Adrenal gland (tissue), 12 donors: Measurements from ENCODE around the gene MDH1. TPM values are rescaled to one million over a fixed set of nuclear protein-coding genes. Genes with fewer than 3 reads are reported as not detected.
"Not testable (repeated sequence)": the region's sequence is repeated elsewhere in the genome, so short reads cannot be mapped to it uniquely, and the experiment has no call there.

ENCODE experiments used
- DNase-seq, 7 donors: peaks; one replicate each; pipeline ENCODE4 v3.0.0-alpha.2; 2019 to 2020
- H3K27ac ChIP-seq, 5 donors: fragments of 200-600 bp; sonication (generic) in 4 of 5; 1 replicate in 3 of 5; 2 replicates in 2 of 5; pipeline versions ENCODE4 v1.5.1 to v1.8.0; 2016 to 2020; ENCODE audit warnings: mild to moderate bottlenecking in 1 of 5
- H3K27me3 ChIP-seq: fragments of 200-600 bp; 2 replicates; pipeline ENCODE4 v1.8.0; 2021
- H3K36me3 ChIP-seq, 2 donors: fragments of 200-600 bp; replicated peaks in 1 of 2; 1 replicate in 1 of 2; 2 replicates in 1 of 2; pipeline versions ENCODE4 v1.5.1 to v1.8.0; 2018 to 2022
- H3K4me1 ChIP-seq, 2 donors: fragments of 200-600 bp; replicated peaks in 1 of 2; 1 replicate in 1 of 2; 2 replicates in 1 of 2; pipeline versions ENCODE4 v1.5.1 to v1.8.0; 2018 to 2021
- H3K4me3 ChIP-seq, 4 donors: fragments of 200-600 bp; sonication (generic) in 3 of 4; one replicate each; pipeline ENCODE4 v1.5.1; 2016 to 2018
- H3K9me3 ChIP-seq, 3 donors: fragments of 200-600 bp; sonication (generic) in 1 of 3; replicated peaks in 1 of 3; 1 replicate in 2 of 3; 2 replicates in 1 of 3; pipeline versions ENCODE4 v1.5.1 to v1.8.0; 2016 to 2021
- POLR2A ChIP-seq, 2 donors: fragments of 450-650 bp; IDR thresholded peaks; one replicate each; pipeline ENCODE4 v1.6.1; 2017; ENCODE audit warnings: antibody characterized with exemption in 2 of 2, mild to moderate bottlenecking in 2 of 2, moderate library complexity in 1 of 2
- WGBS, 4 donors: extraction: QIAGEN DNeasy Blood & Tissue Kit in 2 of 4; methylation state at CpG; one replicate each; pipeline versions ENCODE4 v1.1.5 to v1.1.7; 2013 to 2017; 5-methylcytosine and 5-hydroxymethylcytosine counted together
- intact Hi-C, 2 donors: fragments of 100-400 bp; cut with DNase I; formaldehyde crosslinking; loops; one replicate each; pipeline versions ENCODE4 v1.14.1 to v1.15.0; 2022 to 2023
- polyA plus RNA-seq, 3 donors: library from polyadenylated mRNA; stranded (reverse); fragments of 200-250 nt in 2 of 3; fragments of 350-450 nt in 1 of 3; fragmentation: Illumina TruSeq in 1 of 3; extraction: RNeasy Lipid Tissue Mini Kit (QIAGEN cat#74804) in 1 of 3; gene quantifications; one replicate each; pipeline ENCODE4 v1.2.3, GENCODE V29; 2013 to 2014
- total RNA-seq, 9 donors: library from RNA; depleted of rRNA in 4 of 9; stranded (reverse); fragments of >200 nt in 4 of 9; fragments of 120-200 nt in 1 of 9; fragmentation: NEBNext Ultra II Directional in 1 of 9; extraction: Animal tissue kit (Norgen Biotek cat#: 25700) in 1 of 9; gene quantifications; one replicate each; pipeline versions ENCODE4 v1.1.0 to v1.2.4, GENCODE V29; 2013 to 2023
- TF ChIP-seq, protein P1 (sequence below), 6 experiments: fragments of 450-650 bp in 4 of 6; fragments of 200-600 bp in 2 of 6; sonication (generic) in 1 of 6; IDR thresholded peaks; 1 replicate in 5 of 6; 2 replicates in 1 of 6; pipeline versions ENCODE4 v1.5.1 to v1.8.0; 2016 to 2021; ENCODE audit warnings: antibody characterized with exemption in 6 of 6, mild to moderate bottlenecking in 2 of 6, moderate library complexity in 1 of 6
- donor health status: healthy with polysubstance abuse.
- donor health status: Bipolar disorder and iron deficiency.
- donor health status: DM: yes; HTN: yes; CAD: no.
- donor health status: DM: no; HTN: no; CAD: no.
- donor health status: DM: no; HTN: no; CAD: no.
- donor health status: DM: yes; HTN: yes; CAD: no.

Gene MDH1
- total and polyA plus RNA-seq, 12 donors: 184 to 477 (median 287) TPM

DNA sequence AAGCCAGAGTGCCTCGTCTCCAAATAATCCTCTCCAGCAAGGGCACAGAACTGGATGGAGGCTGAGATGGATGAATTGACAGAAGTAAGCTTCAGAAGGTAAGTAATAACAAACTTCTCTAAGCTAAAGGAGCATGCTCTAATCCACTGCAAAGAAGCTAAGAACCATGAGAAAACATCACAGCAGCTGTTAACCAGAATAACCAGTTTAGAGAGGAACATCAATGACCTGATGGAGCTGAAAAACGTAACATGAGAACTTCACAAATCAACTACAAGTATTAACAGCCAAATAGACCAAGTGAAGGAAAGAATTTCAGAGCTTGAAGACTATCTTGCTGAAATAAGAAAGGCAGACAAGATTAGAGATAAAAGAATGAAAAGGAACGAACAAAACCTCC lies 32.8 kb upstream of the MDH1 start:
- intact Hi-C loops: no loop called here
- no peaks in the 10 kb centered on the region for H3K27me3 ChIP-seq
- H3K27ac ChIP-seq: no peak overlapping the region
- H3K36me3 ChIP-seq: no peaks in the 10 kb centered on the region
- TF ChIP-seq POLR2A (IDR thresholded peaks at IDR 0.05): no peak
- TF ChIP-seq, protein P1, sequence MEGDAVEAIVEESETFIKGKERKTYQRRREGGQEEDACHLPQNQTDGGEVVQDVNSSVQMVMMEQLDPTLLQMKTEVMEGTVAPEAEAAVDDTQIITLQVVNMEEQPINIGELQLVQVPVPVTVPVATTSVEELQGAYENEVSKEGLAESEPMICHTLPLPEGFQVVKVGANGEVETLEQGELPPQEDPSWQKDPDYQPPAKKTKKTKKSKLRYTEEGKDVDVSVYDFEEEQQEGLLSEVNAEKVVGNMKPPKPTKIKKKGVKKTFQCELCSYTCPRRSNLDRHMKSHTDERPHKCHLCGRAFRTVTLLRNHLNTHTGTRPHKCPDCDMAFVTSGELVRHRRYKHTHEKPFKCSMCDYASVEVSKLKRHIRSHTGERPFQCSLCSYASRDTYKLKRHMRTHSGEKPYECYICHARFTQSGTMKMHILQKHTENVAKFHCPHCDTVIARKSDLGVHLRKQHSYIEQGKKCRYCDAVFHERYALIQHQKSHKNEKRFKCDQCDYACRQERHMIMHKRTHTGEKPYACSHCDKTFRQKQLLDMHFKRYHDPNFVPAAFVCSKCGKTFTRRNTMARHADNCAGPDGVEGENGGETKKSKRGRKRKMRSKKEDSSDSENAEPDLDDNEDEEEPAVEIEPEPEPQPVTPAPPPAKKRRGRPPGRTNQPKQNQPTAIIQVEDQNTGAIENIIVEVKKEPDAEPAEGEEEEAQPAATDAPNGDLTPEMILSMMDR (IDR thresholded peaks at IDR 0.05): no peak
- H3K4me1 ChIP-seq: peaks cover 12 to 13% of the 10 kb centered on the region in 2 donors
- DNase-seq: no peak
- H3K9me3 ChIP-seq: no peaks in the 10 kb centered on the region
- no peak overlapping the region for H3K4me3 ChIP-seq
- 90 to 95% (median 95%) methylated on average over 3 of the region's 3 CpGs for WGBS, 4 donors

DNA sequence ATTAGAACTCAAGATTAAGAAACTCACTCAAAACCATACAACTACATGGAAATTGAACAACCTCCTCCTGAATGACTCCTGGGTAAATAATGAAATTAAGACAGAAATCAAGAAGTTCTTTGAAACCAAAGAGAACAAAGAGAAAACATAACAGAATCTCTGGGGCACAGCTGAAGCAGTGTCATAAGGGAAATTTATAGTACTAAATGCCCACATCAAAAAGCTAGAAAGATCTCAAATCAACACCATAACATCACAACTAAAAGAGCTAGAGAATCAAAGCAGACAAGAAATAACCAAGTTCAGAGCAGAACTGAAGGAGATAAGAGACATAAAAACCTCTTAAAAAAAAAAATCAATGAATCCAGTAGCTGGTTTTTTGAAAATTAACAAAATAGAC lies 30.9 kb upstream of the MDH1 start:
- H3K9me3 ChIP-seq, intact Hi-C loops, H3K27ac ChIP-seq, H3K36me3 ChIP-seq, DNase-seq, H3K4me3 ChIP-seq, H3K27me3 ChIP-seq, H3K4me1 ChIP-seq: not testable (repeated sequence)

DNA sequence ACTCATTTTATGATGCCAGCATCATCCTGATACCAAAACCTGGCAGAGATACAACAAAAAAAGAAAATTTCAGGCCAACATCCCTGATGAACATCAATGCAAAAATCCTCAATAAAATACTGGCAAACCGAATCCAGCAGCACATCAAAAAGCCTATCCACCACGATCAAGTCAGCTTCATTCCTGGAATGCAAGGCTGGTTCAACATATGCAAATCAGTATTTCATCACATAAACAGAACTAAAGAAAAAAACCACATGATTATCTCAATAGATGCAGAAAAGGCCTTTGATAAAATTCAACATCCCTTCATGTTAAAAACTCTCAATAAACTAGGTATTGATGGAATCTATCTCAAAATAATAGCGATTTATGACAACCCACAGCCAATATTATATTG lies 29.8 kb upstream of the MDH1 start:
- WGBS, 4 donors: 59 to 87% (median 61%) methylated on average over 3 of the region's 3 CpGs

DNA sequence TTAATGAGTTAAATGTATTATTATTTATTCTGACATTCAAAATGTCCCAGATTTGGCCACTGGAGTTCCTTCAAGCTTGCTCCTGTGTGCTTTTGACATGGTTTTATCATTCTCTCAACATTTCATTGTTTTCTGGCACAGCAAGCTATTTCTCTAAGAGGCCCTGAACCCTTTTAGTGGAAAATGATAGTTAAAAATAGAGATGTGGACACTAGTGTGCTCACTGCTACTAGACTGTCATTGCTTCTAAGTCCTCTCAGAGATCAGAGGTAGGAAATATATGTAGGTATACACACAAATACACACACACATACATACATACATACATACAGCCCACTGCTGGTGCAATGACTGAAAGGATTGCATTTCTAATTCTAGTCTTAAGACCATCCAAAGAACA lies 26.0 kb upstream of the MDH1 start:
- Histone ChIP-seq H3K4me3 (no peak overlapping the region), H3K4me1 (no peaks in the 10 kb centered on the region), H3K27ac (no peak overlapping the region), H3K9me3 (no peaks in the 10 kb centered on the region), H3K27me3 (no peaks in the 10 kb centered on the region), H3K36me3 (no peaks in the 10 kb centered on the region)
- TF ChIP-seq POLR2A (IDR thresholded peaks at IDR 0.05): no peak
- DNase-seq: no peak
- intact Hi-C loops: no loop called here

More for the DNA sequence above, 29.8 kb upstream of the MDH1 start:
- H3K27ac ChIP-seq, H3K9me3 ChIP-seq, DNase-seq, H3K36me3 ChIP-seq, H3K27me3 ChIP-seq, H3K4me3 ChIP-seq, H3K4me1 ChIP-seq, intact Hi-C loops: not testable (repeated sequence)

DNA sequence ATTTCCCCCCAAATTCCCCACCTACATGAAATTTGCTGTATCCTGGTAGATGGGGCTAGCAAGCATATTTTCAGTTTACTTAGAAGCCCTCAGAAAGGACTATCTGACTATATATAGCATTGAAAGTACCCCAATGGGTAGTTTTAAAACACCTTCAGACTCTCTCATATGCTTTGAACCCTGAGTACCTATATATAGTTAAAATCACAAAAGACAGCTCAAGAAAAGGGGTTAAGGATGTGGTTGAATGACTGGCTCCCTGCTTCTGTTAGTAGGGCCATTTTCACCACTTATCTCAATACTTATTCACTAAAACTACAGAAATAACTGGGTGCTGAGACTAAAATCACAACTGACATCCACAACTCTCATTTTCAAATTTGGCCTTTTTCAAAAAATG lies 19.0 kb upstream of the MDH1 start:
- Histone ChIP-seq H3K27ac (no peak overlapping the region), H3K4me3 (no peak overlapping the region), H3K27me3 (no peaks in the 10 kb centered on the region), H3K36me3 (no peaks in the 10 kb centered on the region), H3K9me3 (no peaks in the 10 kb centered on the region), H3K4me1 (no peaks in the 10 kb centered on the region)
- no peak for TF ChIP-seq POLR2A (IDR thresholded peaks at IDR 0.05)
- TF ChIP-seq, protein P1 (IDR thresholded peaks at IDR 0.05): no peak
- intact Hi-C loops: no loop called here
- no peak for DNase-seq

DNA sequence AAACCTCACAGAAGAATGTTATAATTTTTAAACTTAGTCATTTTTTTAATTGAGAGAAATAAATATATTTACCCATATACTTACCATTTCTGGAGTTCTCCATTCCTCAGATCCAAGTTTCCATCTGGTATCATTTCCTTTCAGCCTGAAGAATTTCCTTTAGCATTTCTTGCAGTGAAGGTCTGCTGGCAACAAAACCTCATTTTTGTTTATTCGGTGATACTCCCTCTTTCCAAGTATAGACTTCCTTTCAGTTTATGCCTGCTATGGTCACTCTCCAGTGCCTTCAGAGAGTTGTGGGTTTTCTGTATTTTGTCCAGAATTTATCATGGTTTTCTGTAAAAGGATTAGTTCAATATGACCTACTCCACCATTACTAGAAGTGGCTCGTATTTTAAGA lies 17.5 kb upstream of the MDH1 start:
- intact Hi-C loops: no loop called here
- H3K4me1 ChIP-seq: no peaks in the 10 kb centered on the region
- H3K36me3 ChIP-seq: no peaks in the 10 kb centered on the region
- H3K27ac ChIP-seq: no peak overlapping the region
- TF ChIP-seq POLR2A (IDR thresholded peaks at IDR 0.05): no peak
- TF ChIP-seq, protein P1 (IDR thresholded peaks at IDR 0.05): no peak
- H3K9me3 ChIP-seq: no peaks in the 10 kb centered on the region
- H3K4me3 ChIP-seq: no peak overlapping the region
- no peak for DNase-seq
- 73 to 87% (median 78%) methylated on average over 2 of the region's 2 CpGs for WGBS, 4 donors
- H3K27me3 ChIP-seq: no peaks in the 10 kb centered on the region
